Measurements from ENCODE around the gene BTG4.

BTG4 gene

DNA sequence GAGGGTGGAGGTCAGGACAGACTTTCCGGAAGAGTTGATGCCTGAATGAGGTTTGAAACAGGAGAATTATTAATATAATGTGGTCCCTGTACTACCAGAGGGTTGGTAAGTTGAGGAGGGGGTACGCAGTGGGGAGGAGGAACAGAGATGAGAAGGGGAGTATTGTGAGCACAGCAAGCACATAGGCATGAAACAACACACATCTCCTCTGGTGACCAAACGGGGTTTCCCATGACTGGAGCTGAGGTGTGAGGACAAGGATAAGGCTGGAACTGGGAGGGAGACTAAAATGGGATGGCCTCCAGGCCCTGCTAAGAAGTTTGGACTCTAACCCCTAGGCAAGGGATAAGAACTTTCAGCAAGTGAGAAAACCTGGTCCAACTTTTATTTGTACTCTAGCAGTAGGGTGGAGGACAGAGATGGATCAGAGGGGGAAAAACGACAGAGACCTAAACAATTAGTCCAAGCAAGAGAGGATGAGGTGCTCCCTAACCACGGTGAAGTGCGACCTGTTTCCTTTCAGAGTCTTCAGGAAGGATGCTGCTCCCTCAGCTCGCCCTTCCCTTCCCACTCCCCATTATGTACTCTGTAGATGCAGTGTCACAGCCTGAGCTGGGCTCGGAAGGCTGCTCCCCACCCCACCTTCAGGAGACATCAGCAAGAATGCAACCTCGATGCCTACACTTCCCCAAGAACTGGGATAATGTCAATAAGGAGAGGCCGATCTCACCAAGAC, 59.2 kb downstream of the BTG4 start:
- no peak for DNase-seq

DNA sequence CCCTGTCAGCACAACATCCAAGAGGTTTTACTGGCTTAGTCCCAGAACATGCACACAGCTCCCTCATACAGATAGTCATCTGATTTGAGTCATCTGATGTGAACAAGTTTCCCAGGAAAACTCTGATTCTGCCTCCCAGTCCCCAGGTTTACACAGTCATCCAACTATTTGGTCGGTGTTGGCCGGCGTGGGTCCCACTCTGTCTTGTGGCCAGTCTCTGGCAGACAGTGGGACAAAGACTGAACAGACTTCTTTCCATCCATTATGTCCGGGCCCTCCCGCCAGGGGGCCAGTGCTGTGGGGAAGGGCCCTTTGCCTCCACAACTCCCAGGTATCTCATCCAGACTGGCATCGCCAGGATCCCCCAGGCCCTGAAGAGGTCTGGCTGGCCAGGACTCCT, 60.0 kb downstream of the BTG4 start:
- DNase-seq = no peak

DNA sequence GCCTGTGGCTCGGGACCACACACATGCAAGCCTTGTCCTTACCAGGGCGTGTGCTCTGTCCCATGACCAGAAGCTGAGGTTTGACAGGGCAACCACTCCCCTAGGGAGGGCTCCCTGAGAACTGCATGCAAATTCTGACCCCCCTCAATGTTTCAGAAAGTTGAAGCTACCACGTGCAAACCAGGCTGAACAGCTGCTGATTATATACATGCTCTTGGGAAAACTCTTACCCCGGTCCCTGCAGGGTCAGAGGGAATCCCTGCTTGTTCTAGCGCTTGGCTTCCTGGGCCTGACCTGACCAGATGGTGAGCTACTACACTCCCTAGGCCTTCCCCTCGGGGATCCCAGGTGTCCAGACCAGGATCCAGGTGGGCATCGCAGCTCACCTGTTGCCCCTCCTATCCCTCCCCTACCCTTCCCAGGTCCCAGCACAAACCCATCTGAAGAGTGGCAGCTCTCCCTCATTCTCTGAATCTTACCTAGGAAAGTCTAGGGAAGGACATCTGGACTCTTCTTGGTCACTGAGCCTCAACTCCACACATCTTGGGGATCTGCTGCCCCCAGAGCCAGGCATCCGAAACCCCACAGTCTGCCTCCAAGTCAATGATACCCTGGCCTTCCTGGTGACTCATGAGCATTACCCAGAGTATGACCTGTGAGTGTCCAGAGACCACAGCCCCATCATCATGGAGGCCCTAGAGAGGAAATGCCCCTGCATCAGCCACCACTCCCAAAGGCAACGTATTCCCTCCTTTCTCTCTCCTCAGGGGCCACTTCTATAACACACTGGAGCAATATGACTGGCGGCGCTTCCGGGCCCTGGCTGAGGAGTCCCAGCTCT, 61.5 kb downstream of the BTG4 start:
- DNase-seq = no peak

DNA sequence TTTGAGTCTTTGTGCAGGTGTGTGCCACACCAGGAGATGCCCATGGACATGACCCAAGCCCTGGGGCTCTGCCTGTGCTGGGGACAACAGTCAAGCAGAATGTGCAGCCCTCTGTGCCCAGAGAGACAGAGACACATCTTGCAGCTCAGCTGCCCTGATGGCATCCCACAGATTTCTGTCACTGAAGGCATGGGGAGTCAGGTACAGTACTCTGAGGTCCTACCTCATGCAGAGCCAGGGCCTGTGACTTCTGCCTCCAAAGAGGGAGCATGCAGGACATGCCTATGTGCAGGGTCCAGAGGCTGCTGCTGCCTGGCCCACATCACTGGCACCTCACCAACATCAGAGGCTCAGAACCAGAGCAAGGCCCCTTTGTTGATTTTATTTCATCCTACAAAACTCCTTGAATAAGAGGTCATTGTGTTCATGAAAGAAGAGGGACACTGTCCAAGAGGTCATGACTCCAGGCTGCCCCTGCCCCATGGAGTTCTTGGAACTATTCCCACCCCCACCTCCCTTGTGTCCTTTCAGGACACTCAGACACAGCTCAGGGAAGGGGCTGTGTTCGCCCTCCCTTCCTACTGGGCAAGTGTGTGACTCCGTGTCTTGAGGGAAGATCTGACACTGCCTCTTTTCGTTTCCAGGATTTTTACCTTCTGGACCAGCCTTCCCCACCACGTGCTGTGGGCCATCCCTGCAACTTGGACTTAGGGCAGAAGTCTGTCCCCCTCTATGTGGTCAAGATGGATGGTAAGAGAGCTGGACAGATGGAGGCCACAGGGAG, 62.3 kb downstream of the BTG4 start:
- no peak for DNase-seq

DNA sequence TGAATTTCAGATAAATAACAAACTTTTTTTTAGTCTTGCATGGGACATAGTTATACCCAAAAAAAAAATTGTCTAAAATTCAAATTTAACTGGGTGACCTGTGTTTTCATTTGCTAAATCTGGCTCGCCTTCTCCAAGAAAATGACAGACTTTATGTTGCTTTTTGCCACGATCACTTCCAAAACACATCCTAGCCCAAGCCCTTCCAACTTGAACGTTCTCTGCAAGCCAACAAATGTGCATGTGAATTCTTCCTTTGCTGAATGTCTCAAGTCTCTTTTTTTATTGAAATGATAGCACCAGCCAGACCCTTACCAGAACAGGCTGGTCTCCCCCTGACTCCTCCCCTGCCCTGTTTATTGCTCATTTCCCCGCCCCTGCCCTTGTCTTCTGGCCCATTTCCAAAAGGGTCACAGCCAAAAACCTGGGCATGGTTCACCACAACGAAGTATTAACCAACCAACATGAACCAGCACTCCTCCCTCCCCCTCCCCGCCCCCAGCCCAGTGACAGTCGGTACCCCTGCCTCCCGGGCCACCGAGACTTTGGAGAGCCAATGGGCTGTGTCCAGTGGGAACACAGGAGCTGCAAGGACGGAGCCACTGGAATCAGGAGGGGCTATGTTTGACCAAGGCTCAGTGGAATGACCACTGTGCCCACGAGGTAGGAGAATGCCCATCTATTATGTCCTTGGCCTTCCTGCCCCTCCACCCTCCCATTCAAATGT, 63.2 kb downstream of the BTG4 start:
- DNase-seq = no peak

DNA sequence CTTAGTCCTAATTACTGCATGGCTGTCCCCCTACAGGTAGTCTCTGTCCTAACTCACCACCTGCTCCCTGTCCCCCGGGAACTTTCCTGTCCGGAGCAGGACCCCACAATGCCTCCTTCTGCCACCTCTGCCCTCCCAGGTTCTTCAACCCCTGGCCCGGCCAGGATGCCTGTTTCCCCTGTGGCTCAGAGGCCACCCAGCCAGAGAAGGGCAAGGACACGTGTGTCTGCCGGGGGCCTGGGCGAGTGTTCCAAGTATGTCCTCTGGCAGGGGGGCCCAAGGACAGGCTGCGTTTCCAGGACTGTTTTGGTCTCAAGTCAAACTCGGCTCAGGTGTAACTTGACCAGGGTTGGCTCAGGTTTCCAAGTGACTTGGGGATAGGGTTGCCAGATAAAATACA, 63.8 kb downstream of the BTG4 start:
- no peak for DNase-seq

DNA sequence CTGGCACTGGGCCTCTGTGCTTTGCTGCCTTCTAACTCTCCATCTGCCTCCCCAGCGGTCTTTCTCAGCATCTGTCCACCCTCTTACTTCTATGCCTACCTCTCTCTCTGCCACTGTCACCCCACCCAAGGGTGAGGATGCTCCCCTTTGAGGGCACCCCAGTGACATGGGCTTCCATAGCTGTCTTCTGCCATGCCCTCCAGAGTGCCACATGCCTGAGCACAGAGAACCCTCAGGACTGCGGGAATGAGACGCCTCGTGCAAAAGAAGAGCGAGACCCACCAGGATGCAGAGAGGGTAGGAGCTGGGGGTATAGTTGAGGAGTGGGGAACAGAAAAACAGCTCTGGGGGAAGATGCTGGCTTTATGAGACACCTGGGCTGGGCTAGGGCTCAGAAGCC, 64.3 kb downstream of the BTG4 start:
- DNase-seq = no peak

DNA sequence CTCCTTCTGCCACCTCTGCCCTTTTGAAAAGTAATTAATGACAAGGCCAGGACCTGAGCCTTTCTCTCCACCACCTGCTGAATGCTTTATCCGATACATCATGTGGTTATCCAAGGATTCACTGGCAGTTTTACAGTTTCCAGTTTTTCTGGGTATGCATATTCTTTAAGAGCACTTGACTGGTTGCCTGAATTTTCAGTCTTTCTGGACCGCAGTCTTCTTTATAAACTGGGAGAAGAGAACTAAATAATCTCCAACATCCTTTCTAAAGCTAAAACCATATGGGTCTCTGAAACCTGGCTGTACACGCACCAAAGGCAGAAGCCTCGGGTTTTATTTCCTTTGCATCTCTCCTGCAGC, 65.1 kb downstream of the BTG4 start:
- no peak for DNase-seq

DNA sequence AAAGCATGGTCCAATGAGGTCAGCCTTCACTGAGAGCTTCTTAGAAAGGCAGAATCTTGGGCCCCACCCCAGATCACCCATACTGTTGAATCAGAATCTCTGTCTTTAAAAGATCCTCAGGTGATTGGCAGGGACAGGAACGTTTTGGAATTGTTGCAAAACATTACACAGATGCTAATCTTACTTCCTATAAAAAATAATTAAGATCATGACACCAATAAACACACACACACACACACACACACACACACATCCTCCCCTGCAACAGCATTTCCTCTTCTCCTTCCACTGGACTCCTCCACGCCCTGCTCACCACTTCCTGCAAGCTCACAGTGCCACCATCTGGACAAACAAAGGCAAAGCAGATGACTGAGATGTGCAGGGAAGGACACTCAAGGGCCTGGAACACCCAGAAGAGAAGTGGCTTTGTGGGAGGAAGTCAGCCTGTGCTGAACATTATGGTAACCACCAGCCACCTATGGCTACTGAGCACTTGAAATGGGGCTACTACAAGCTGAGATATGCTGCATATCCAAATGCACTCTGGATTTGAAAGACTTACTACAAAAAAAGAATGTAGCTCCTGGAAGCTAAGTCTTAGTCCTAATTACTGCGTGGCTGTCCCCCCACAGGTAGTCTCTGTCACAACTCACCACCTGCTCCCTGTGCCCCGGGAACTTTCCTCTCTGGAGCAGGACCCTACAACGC, 65.6 kb downstream of the BTG4 start:
- peak; percentile 60 to 61 for DNase-seq

DNA sequence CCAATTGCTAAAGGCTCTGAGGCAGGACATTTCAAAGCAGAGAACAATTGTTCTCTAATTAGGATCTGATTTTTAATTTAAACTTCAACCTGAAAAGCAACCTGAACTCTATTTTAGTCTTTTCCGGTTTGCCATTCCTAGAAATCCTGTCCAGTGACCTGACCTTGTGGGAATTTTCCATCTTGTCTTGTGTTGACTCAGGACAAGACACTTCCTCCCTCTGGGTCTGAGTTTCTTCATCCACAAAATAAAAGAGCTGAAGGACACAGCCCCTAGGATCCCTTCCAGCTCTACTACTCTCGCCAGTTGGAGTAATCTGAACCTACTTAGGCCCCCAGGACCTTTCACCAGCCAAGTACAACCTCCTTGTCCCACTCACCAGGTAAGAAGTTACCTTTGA, 66.6 kb downstream of the BTG4 start:
- DNase-seq = no peak

Data from stimulated activated CD4-positive, alpha-beta T cell treated with anti-CD3 and anti-CD28 coated beads, Interleukin-2, amount 100 ng/mL, for 48 hours (primary cell).